GM12872 (cell line): ENCODE results near the gene NDST1.

ENCODE experiments used
- TF ChIP-seq, protein P1 (sequence below): IDR thresholded peaks from 3 replicates; pipeline ENCODE4 v1.5.1; 2011; ENCODE audit warnings: low read depth, mild to moderate bottlenecking, low read length, moderate library complexity; ENCODE audit not compliant: insufficient read depth

NDST1 gene

DNA sequence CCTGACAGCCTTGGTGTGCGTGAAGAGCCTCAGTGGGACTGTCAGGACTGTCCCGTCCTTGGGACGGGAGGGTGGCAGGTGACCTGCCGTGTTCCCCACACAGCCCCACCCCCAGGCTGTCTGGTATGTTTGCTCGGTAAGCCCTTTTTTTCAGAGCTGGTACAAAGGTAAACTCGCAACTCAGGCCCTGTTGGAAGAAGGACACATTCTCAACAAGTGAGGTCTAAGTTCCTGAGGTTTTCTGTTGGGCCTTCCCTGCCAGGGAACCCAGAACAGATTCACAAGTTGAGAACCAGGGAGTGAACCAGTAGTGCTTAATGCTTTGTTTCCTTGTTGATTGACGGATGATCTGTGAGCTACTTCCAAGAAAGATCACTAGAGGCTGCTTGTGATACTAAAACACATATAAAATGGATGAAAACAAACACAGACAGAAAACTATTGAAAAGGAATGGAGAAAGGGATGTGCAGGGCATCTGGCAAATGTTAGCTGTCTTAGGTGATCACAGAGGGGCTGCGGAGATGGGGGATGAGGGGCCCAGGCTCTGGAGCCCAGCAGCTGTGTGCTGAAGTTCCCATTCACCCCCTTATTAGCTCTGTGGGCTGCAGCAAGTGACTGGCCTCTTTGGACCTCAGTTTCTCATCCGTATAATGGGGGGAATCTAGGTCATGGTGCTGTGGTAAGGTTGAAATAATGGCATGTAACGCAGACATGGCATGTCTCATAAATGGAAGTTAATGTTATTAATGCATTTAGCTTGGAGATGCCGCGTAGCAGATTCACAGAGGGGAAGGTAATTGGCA, 2.7 kb downstream of the NDST1 start:
- TF ChIP-seq, protein P1, sequence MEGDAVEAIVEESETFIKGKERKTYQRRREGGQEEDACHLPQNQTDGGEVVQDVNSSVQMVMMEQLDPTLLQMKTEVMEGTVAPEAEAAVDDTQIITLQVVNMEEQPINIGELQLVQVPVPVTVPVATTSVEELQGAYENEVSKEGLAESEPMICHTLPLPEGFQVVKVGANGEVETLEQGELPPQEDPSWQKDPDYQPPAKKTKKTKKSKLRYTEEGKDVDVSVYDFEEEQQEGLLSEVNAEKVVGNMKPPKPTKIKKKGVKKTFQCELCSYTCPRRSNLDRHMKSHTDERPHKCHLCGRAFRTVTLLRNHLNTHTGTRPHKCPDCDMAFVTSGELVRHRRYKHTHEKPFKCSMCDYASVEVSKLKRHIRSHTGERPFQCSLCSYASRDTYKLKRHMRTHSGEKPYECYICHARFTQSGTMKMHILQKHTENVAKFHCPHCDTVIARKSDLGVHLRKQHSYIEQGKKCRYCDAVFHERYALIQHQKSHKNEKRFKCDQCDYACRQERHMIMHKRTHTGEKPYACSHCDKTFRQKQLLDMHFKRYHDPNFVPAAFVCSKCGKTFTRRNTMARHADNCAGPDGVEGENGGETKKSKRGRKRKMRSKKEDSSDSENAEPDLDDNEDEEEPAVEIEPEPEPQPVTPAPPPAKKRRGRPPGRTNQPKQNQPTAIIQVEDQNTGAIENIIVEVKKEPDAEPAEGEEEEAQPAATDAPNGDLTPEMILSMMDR: no peak

DNA sequence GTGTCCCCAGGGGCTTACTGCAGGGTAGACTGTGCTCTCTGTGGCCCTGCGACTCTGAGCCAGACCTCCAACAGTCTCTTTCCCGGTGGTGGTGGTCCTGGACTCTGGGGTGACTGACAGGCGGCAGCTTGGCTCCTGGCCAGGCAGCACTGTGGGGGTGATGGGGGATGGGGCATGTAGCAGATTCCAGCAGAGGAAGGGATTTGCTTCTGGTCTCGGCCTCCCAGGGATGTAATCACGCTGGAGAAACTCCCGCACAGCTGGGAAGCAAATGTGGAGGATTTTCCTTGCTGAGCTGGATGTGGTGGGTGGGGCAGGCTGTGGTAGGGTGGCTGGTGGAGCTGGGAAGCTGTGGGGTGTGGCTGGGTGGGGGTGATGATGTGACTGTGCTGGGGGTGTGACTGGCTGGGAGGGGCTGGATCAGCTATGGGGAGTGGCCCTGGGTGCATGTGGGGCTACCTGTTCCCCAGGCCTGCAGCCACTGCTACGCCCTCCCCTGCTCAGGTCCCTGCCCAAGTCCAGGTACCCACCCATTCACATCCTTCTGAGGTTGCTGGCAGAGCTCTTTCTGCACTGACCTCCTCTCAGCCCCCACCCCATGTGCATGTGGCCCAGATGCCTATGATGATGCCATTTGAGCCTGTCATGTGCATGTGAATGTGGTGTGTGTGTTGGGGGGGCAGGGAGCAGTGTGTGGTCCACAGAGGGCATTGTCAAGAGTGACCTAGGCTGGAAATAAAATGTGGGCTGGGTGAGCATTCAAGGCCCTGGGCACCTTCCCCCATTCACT, 3.8 kb downstream of the NDST1 start:
- TF ChIP-seq, protein P1: no peak

DNA sequence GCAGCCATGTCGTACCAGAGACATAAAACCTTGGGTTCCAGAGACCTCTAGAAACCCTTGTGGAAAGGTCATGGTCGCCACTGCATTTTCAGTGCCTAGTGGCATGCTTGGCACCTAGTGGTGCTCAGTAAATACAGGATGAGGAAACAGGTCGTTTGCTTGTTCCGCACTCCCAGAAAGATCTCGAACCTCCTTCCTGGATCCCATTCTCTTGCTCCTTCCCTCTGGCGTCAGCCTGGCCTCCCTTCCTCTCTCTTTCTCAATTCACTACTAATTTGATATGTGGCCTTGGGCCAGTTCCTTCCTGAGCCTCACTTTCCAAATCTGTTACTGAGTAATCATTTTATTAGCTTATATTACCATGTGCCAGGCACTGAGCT, 4.4 kb downstream of the NDST1 start:
- TF ChIP-seq, protein P1: no peak

DNA sequence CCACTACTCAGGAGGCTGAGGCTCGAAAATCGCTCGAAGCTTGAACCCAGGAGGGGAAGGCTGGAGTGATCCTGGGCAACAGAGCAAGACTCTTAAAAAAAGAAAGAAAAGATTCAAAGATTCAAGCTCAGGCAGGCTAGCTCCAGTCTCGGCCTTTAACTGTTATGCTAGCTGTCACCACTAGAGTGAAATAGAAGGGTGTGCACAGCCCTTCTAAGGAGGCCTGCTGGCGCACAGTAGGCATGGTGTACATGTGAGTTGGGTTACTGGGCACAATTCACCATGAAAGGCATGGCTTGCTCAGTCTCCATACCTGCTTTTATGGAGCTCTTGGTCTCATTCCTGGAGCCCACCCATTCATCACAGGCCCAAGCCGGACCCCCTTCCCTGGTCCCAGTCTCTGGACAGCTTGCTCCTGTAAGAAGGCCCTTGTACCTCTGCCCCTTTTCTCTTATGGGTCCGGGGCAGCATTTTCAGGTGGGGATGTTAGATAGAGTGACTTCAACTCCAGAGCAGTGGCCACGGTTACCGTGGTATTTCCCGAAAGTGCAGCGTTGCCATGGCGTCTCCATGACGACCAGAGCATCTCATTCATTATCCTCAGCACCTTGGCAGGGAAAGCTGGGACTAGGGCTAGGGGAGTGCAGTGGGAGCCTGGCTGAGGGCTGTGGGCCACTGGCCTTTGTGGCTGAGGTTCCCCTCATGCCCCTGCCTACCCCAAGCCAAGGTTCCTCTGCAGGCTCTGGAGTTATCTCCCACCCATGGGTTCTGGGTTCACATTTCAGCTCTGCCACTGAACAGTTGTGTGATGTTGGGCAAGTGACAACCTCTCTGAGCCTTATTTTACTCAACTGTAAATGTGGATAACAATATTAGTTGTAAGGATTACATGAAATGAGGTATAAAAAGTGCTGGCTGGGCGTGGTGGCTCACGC, 5.7 kb downstream of the NDST1 start:
- TF ChIP-seq, protein P1: peak; percentile 46; the same call in 2 of the 3 replicates

DNA sequence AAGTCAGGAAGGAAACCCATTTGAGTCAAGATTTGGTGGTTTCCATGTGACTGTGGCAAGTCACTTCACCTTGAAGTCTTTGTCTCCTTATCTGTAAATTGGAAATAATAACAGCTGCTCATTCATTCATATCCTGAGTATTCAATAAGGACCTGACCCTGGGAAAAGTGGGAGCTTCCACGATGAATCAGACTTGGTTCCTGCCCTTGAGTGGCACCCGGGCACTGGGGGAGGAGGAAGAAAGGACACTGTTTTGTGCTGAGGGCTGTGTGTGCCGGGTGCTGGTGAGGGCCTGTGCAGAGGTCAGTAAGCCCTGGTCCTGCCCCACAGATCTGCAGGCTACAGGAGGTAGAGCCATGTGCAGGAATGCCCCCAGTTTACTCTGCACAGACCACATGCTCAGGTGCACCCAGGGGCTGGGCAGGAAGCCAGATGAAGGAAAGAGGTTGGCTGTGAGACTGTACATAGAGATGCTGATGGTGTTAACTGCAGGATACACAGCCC, 6.8 kb downstream of the NDST1 start:
- TF ChIP-seq, protein P1: no peak

DNA sequence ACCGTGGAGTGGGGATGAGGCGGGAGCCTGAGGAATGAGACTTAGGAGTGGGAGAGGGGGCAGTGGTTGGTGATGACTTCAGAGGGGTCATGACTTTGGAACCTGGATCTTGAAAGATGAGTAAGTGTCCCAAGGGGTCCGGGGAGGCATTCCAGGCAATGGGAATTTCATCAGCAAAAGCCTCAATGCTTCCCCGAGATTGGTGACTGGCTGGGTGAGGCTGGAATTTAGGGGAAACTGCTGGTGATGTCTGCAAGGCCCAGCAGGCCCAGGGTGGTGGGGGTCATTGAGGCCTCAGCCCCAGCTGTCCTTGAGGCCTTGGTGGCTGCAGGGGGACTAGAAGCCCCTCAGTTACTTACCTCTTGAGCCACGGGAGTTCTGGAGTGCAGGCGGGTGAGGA, 7.5 kb downstream of the NDST1 start:
- TF ChIP-seq, protein P1: no peak
